ENCODE measurements around the gene GET4. TPM values are rescaled to one million over a fixed set of nuclear protein-coding genes. Genes with fewer than 3 reads are reported as not detected.

The GET4 gene
- total RNA-seq, 2 experiments from 2014 or later, result 17.7 to 29.7 TPM

- Mint-ChIP-seq H3K36me3 (ENCODE audit: low read depth) (no peaks in the 10 kb centered on the region), H3K27ac (peak overlapping the region; percentile 11), H3K4me3 (no peak overlapping the region), H3K4me1 (peaks cover 28% of the 10 kb centered on the region), H3K9me3 (ENCODE audit: low read depth) (no peaks in the 10 kb centered on the region), H3K27me3 (no peaks in the 10 kb centered on the region)
- intact Hi-C loops (cut with DNase I, micrococcal nuclease), result no loop called here
- ATAC-seq, result no peak
- ChIA-PET CTCF (interaction anchor here (0.6 to 1.3 kb wide), 3 partner anchors 19 to 162 kb away, joined by 3 to 4 read pairs (median 3); no protein-coding TSS in a partner anchor), POLR2A (no interaction called here)
- DNase-seq, result peak; percentile 10
Measured at GRCh38 chr7:929311-929711, 53.0 kb downstream of the GET4 start.

GRCh38 chr7:930975-931758 is 54.8 kb downstream of the GET4 start:
- H3K4me1 Mint-ChIP-seq, result peaks cover 23% of the 10 kb centered on the region
- DNase-seq (peak; percentile 2), ATAC-seq (no peak)
- no peak overlapping the region for H3K4me3 Mint-ChIP-seq
- ChIA-PET POLR2A (interaction anchor here (0.6 kb wide), 1 partner anchor 33 kb away, joined by 3 read pairs; no protein-coding TSS in a partner anchor), CTCF (interaction anchor here (0.9 kb wide), 1 partner anchor 10 kb away, joined by 4 read pairs; no protein-coding TSS in a partner anchor)
- H3K27me3 Mint-ChIP-seq, result no peaks in the 10 kb centered on the region
- no peaks in the 10 kb centered on the region for H3K36me3 Mint-ChIP-seq (ENCODE audit: low read depth)
- no peak overlapping the region for H3K27ac Mint-ChIP-seq
- no peaks in the 10 kb centered on the region for H3K9me3 Mint-ChIP-seq (ENCODE audit: low read depth)
- intact Hi-C loops (cut with DNase I, micrococcal nuclease), result no loop called here

- H3K4me1 Mint-ChIP-seq, result peaks cover 29% of the 10 kb centered on the region
- H3K9me3 Mint-ChIP-seq (ENCODE audit: low read depth), result no peaks in the 10 kb centered on the region
- no peak overlapping the region for H3K27ac Mint-ChIP-seq
- H3K4me3 Mint-ChIP-seq, result no peak overlapping the region
- POLR2A ChIA-PET, result no interaction called here
- CTCF ChIA-PET, result no interaction called here
- no peak for DNase-seq
- ATAC-seq, result no peak
- H3K36me3 Mint-ChIP-seq (ENCODE audit: low read depth), result no peaks in the 10 kb centered on the region
- intact Hi-C loops (cut with DNase I, micrococcal nuclease), result no loop called here
- no peaks in the 10 kb centered on the region for H3K27me3 Mint-ChIP-seq
Measured at GRCh38 chr7:931871-932650, 55.7 kb downstream of the GET4 start.

GRCh38 chr7:932651-932975 is 56.3 kb downstream of the GET4 start:
- POLR2A ChIA-PET, result no interaction called here
- H3K4me3 Mint-ChIP-seq, result no peak overlapping the region
- CTCF ChIA-PET, result no interaction called here
- no peaks in the 10 kb centered on the region for H3K36me3 Mint-ChIP-seq (ENCODE audit: low read depth)
- peaks cover 29% of the 10 kb centered on the region for H3K4me1 Mint-ChIP-seq
- ATAC-seq (no peak), DNase-seq (no peak)
- H3K27ac Mint-ChIP-seq, result no peak overlapping the region
- no peaks in the 10 kb centered on the region for H3K9me3 Mint-ChIP-seq (ENCODE audit: low read depth)
- no peaks in the 10 kb centered on the region for H3K27me3 Mint-ChIP-seq
- intact Hi-C loops (cut with DNase I, micrococcal nuclease), result no loop called here

GRCh38 chr7:934469-935163 is 58.3 kb downstream of the GET4 start:
- CTCF ChIA-PET, result no interaction called here
- ATAC-seq, result no peak

GRCh38 chr7:935164-935873 is 59.0 kb downstream of the GET4 start:
- CTCF ChIA-PET, result no interaction called here
- POLR2A ChIA-PET, result no interaction called here
- no peak overlapping the region for H3K27ac Mint-ChIP-seq
- no peak for ATAC-seq
- no peaks in the 10 kb centered on the region for H3K36me3 Mint-ChIP-seq (ENCODE audit: low read depth)
- peaks cover 4% of the 10 kb centered on the region for H3K9me3 Mint-ChIP-seq (ENCODE audit: low read depth)
- peaks cover 25% of the 10 kb centered on the region for H3K4me1 Mint-ChIP-seq
- intact Hi-C loops (cut with DNase I, micrococcal nuclease), result no loop called here
- no peak for DNase-seq
- no peaks in the 10 kb centered on the region for H3K27me3 Mint-ChIP-seq
- no peak overlapping the region for H3K4me3 Mint-ChIP-seq

More at GRCh38 chr7:934469-935163, 58.3 kb downstream of the GET4 start:
- intact Hi-C loops (cut with DNase I, micrococcal nuclease), result no loop called here
- DNase-seq, result no peak
- H3K9me3 Mint-ChIP-seq (ENCODE audit: low read depth), result no peaks in the 10 kb centered on the region
- no peak overlapping the region for H3K4me3 Mint-ChIP-seq
- no peaks in the 10 kb centered on the region for H3K36me3 Mint-ChIP-seq (ENCODE audit: low read depth)
- no peak overlapping the region for H3K27ac Mint-ChIP-seq
- POLR2A ChIA-PET, result no interaction called here
- no peaks in the 10 kb centered on the region for H3K27me3 Mint-ChIP-seq
- H3K4me1 Mint-ChIP-seq, result peaks cover 24% of the 10 kb centered on the region

- intact Hi-C loops (cut with DNase I, micrococcal nuclease), result loop anchor here in 1 of 2 experiments (2.0 kb wide), 1 partner anchor 13 kb away; no protein-coding TSS in a partner anchor
- peaks cover 9% of the 10 kb centered on the region for H3K9me3 Mint-ChIP-seq (ENCODE audit: low read depth)
- H3K27ac Mint-ChIP-seq, result peak overlapping the region; percentile 26
- no peak overlapping the region for H3K4me3 Mint-ChIP-seq
- ATAC-seq (no peak), DNase-seq (no peak)
- H3K27me3 Mint-ChIP-seq, result no peaks in the 10 kb centered on the region
- H3K4me1 Mint-ChIP-seq, result peaks cover 31% of the 10 kb centered on the region
- POLR2A ChIA-PET, result no interaction called here
- CTCF ChIA-PET, result no interaction called here
- H3K36me3 Mint-ChIP-seq (ENCODE audit: low read depth), result peaks cover 3% of the 10 kb centered on the region
Measured at GRCh38 chr7:935874-936385, 59.6 kb downstream of the GET4 start.

- H3K36me3 Mint-ChIP-seq (ENCODE audit: low read depth), result peaks cover 3% of the 10 kb centered on the region
- intact Hi-C loops (cut with DNase I, micrococcal nuclease), result loop anchor here in 1 of 2 experiments (2.0 kb wide), 1 partner anchor 14 kb away; no protein-coding TSS in a partner anchor
- H3K4me3 Mint-ChIP-seq, result no peak overlapping the region
- CTCF ChIA-PET, result no interaction called here
- ATAC-seq (peak; percentile 86), DNase-seq (peak; percentile 68)
- peaks cover 37% of the 10 kb centered on the region for H3K4me1 Mint-ChIP-seq
- POLR2A ChIA-PET, result no interaction called here
- peak overlapping the region; percentile 26 for H3K27ac Mint-ChIP-seq
- H3K27me3 Mint-ChIP-seq, result no peaks in the 10 kb centered on the region
- H3K9me3 Mint-ChIP-seq (ENCODE audit: low read depth), result peaks cover 11% of the 10 kb centered on the region
Measured at GRCh38 chr7:936386-937054, 60.2 kb downstream of the GET4 start.

- ChIA-PET CTCF (interaction anchor here (1.0 kb wide), 1 partner anchor 27 kb away, joined by 3 read pairs; no protein-coding TSS in a partner anchor), POLR2A (no interaction called here)
- no peaks in the 10 kb centered on the region for H3K27me3 Mint-ChIP-seq
- no peak overlapping the region for H3K4me3 Mint-ChIP-seq
- DNase-seq (no peak), ATAC-seq (no peak)
- no peak overlapping the region for H3K27ac Mint-ChIP-seq
- peaks cover 43% of the 10 kb centered on the region for H3K4me1 Mint-ChIP-seq
- H3K36me3 Mint-ChIP-seq (ENCODE audit: low read depth), result peaks cover 3% of the 10 kb centered on the region
- peaks cover 11% of the 10 kb centered on the region for H3K9me3 Mint-ChIP-seq (ENCODE audit: low read depth)
- intact Hi-C loops (cut with DNase I, micrococcal nuclease), result loop anchor here in 1 of 2 experiments (2.0 kb wide), 1 partner anchor 15 kb away; no protein-coding TSS in a partner anchor
Measured at GRCh38 chr7:937856-938484, 61.6 kb downstream of the GET4 start.

GRCh38 chr7:938546-939185 is 62.3 kb downstream of the GET4 start:
- DNase-seq (no peak), ATAC-seq (no peak)
- Mint-ChIP-seq H3K4me1 (peaks cover 43% of the 10 kb centered on the region), H3K27ac (no peak overlapping the region), H3K9me3 (ENCODE audit: low read depth) (peaks cover 11% of the 10 kb centered on the region), H3K27me3 (no peaks in the 10 kb centered on the region), H3K36me3 (ENCODE audit: low read depth) (peaks cover 3% of the 10 kb centered on the region), H3K4me3 (no peak overlapping the region)
- CTCF ChIA-PET, result interaction anchor here (1.0 to 1.2 kb wide), 2 partner anchors 26 to 34 kb away, joined by 3 read pairs; no protein-coding TSS in a partner anchor
- intact Hi-C loops (cut with DNase I, micrococcal nuclease), result no loop called here
- POLR2A ChIA-PET, result no interaction called here

All from activated CD4-positive, alpha-beta T cell treated with anti-CD3 and anti-CD28 coated beads for 36 hours (primary cell).